HT-29 (cell line): ENCODE results near the gene TUBB2B. TPM values are rescaled to one million over a fixed set of nuclear protein-coding genes. Genes with fewer than 3 reads are reported as not detected.

Source experiments
- DNase-seq: peaks from one replicate; pipeline ENCODE4 v3.0.0-alpha.2; 2015; ENCODE audit warnings: low spot score
- total RNA-seq: library from RNA; depleted of rRNA; stranded (reverse); fragments of >200 nt; shearing (Covaris generic); gene quantifications from 2 replicates; pipeline ENCODE4 v1.2.3, GENCODE V29; 2014

Gene TUBB2B
- total RNA-seq, 1 experiment from 2014 or later = 1.7 TPM

GRCh38 chr6:3233904-3234303, 6.5 kb upstream of the TUBB2B start:
- no peak for DNase-seq

GRCh38 chr6:3233321-3233720, 5.9 kb upstream of the TUBB2B start:
- DNase-seq = no peak

- no peak for DNase-seq
Measured at GRCh38 chr6:3232017-3232945, 4.8 kb upstream of the TUBB2B start.

GRCh38 chr6:3231247-3232016, 4.0 kb upstream of the TUBB2B start:
- DNase-seq = peak; percentile 88

GRCh38 chr6:3230900-3231246, 3.4 kb upstream of the TUBB2B start:
- peak; percentile 39 for DNase-seq

- DNase-seq = no peak
Measured at GRCh38 chr6:3230256-3230882, 2.9 kb upstream of the TUBB2B start.

GRCh38 chr6:3229566-3230178, 2.2 kb upstream of the TUBB2B start:
- no peak for DNase-seq

GRCh38 chr6:3228771-3229565, 1.5 kb upstream of the TUBB2B start:
- no peak for DNase-seq

- no peak for DNase-seq
Measured at GRCh38 chr6:3228046-3228671, 706 bp upstream of the TUBB2B start.

GRCh38 chr6:3226481-3227362, 731 bp downstream of the TUBB2B start:
- no peak for DNase-seq

GRCh38 chr6:3226042-3226441, 1.4 kb downstream of the TUBB2B start:
- no peak for DNase-seq

- no peak for DNase-seq
Measured at GRCh38 chr6:3222506-3223038, 4.9 kb downstream of the TUBB2B start.

- no peak for DNase-seq
Measured at GRCh38 chr6:3221578-3221977, 5.9 kb downstream of the TUBB2B start.

- DNase-seq = no peak
Measured at GRCh38 chr6:3220366-3220765, 7.1 kb downstream of the TUBB2B start.

GRCh38 chr6:3218266-3218665, 9.2 kb downstream of the TUBB2B start:
- no peak for DNase-seq

GRCh38 chr6:3217286-3217685, 10.2 kb downstream of the TUBB2B start:
- no peak for DNase-seq

- no peak for DNase-seq
Measured at GRCh38 chr6:3214898-3215297, 12.6 kb downstream of the TUBB2B start.

GRCh38 chr6:3213334-3213695, 14.1 kb downstream of the TUBB2B start:
- DNase-seq = no peak

- DNase-seq = no peak
Measured at GRCh38 chr6:3212261-3212660, 15.2 kb downstream of the TUBB2B start.
